HL-60 (cell line): ENCODE results near the gene HAGHL.

Experiments used
- DNase-seq, 2 experiments: peaks; one replicate each; pipeline ENCODE4 v3.0.0-alpha.2; 2010 to 2020; ENCODE audit warnings: low read depth in 1 of 2, low spot score in 1 of 2
- H3K27ac ChIP-seq: fragments of 250-450 bp; sonication (Bioruptor Pico); replicated peaks from 2 replicates; pipeline ENCODE4 v1.5.1; 2020; ENCODE audit warnings: mild to moderate bottlenecking, moderate library complexity
- H3K27me3 ChIP-seq: fragments of 250-450 bp; sonication (Bioruptor Pico); 2 replicates; pipeline ENCODE4 v1.5.1; 2021; ENCODE audit warnings: mild to moderate bottlenecking, moderate library complexity; ENCODE audit not compliant: insufficient read depth, poor library complexity, severe bottlenecking
- H3K4me3 ChIP-seq: replicated peaks from 2 replicates; pipeline ENCODE4 v1.5.1; 2011; ENCODE audit warnings: mild to moderate bottlenecking, control low read depth, low read length; ENCODE audit not compliant: insufficient read depth
- GABPA ChIP-seq: IDR thresholded peaks from 2 replicates; pipeline ENCODE4 v1.6.1; 2012; ENCODE audit warnings: low read depth
- POLR2AphosphoS5 ChIP-seq: IDR thresholded peaks from 2 replicates; pipeline ENCODE4 v1.6.1; 2012; ENCODE audit warnings: low read depth
- SPI1 ChIP-seq: IDR thresholded peaks from 2 replicates; pipeline ENCODE4 v1.6.1; 2012; ENCODE audit warnings: low read depth, mild to moderate bottlenecking, borderline replicate concordance
- TF ChIP-seq, protein P1 (sequence below): IDR thresholded peaks from 2 replicates; pipeline ENCODE4 v1.6.1; 2012; ENCODE audit warnings: low read depth; ENCODE audit not compliant: insufficient replicate concordance
- TF ChIP-seq, protein P2 (sequence below): IDR thresholded peaks from one replicate; pipeline ENCODE4 v1.5.1; 2011; ENCODE audit warnings: low read length, control low read depth, inconsistent platforms; ENCODE audit not compliant: insufficient read depth

The HAGHL gene

DNA sequence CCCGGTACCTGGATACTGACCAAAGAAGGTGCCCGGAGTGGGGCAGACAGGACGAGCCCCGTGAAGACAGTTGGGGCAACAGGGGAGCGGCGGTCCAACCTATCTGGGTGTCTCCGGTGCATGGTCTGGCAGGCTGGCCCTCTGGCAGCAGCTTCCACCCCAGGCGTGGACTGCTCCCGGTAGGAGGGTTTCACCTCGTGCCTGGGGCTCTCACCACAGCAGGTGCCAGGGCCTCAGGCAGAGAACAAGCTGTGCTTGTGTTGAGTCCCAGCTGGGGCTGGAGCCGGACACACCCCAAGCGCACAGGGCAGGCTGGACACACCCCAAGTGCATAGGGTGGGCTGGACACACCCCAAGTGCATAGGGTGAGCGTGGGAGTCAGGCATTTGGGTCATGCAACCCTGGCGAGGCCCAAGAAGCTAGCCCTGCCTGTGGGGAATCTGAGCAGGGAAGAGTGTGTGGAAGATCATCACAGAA lies 19.8 kb upstream of the HAGHL start:
- Histone ChIP-seq H3K27ac (no peak overlapping the region), H3K27me3 (peaks cover 65% of the 10 kb centered on the region), H3K4me3 (no peak overlapping the region)
- TF ChIP-seq POLR2AphosphoS5: no peak
- TF ChIP-seq SPI1: no peak
- TF ChIP-seq GABPA: no peak
- TF ChIP-seq, protein P1, sequence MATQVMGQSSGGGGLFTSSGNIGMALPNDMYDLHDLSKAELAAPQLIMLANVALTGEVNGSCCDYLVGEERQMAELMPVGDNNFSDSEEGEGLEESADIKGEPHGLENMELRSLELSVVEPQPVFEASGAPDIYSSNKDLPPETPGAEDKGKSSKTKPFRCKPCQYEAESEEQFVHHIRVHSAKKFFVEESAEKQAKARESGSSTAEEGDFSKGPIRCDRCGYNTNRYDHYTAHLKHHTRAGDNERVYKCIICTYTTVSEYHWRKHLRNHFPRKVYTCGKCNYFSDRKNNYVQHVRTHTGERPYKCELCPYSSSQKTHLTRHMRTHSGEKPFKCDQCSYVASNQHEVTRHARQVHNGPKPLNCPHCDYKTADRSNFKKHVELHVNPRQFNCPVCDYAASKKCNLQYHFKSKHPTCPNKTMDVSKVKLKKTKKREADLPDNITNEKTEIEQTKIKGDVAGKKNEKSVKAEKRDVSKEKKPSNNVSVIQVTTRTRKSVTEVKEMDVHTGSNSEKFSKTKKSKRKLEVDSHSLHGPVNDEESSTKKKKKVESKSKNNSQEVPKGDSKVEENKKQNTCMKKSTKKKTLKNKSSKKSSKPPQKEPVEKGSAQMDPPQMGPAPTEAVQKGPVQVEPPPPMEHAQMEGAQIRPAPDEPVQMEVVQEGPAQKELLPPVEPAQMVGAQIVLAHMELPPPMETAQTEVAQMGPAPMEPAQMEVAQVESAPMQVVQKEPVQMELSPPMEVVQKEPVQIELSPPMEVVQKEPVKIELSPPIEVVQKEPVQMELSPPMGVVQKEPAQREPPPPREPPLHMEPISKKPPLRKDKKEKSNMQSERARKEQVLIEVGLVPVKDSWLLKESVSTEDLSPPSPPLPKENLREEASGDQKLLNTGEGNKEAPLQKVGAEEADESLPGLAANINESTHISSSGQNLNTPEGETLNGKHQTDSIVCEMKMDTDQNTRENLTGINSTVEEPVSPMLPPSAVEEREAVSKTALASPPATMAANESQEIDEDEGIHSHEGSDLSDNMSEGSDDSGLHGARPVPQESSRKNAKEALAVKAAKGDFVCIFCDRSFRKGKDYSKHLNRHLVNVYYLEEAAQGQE: no peak
- TF ChIP-seq, protein P2, sequence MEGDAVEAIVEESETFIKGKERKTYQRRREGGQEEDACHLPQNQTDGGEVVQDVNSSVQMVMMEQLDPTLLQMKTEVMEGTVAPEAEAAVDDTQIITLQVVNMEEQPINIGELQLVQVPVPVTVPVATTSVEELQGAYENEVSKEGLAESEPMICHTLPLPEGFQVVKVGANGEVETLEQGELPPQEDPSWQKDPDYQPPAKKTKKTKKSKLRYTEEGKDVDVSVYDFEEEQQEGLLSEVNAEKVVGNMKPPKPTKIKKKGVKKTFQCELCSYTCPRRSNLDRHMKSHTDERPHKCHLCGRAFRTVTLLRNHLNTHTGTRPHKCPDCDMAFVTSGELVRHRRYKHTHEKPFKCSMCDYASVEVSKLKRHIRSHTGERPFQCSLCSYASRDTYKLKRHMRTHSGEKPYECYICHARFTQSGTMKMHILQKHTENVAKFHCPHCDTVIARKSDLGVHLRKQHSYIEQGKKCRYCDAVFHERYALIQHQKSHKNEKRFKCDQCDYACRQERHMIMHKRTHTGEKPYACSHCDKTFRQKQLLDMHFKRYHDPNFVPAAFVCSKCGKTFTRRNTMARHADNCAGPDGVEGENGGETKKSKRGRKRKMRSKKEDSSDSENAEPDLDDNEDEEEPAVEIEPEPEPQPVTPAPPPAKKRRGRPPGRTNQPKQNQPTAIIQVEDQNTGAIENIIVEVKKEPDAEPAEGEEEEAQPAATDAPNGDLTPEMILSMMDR: no peak
- no peak for DNase-seq

DNA sequence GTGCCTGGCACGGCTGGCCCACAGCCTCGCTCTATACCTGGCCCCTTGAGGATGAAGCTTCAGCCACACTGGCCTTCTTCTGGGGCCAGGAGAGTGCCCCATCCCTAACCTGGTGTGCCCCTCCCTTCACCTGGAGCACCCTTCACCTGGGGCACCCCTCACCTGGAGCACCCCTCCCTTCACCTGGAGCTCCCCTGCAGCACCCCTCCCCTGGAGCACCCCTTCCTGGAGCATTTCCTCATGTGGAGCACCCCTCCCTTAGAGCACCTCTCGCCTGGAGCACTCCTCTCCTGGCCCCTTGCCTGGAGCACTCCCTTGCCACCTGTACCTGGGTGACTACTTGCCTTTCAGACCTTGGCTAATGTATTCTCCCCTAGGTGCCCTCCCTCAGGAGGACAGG lies 18.9 kb upstream of the HAGHL start:
- TF ChIP-seq, protein P2: no peak
- TF ChIP-seq, protein P1: no peak
- TF ChIP-seq POLR2AphosphoS5: no peak
- no peak for TF ChIP-seq SPI1
- no peak for TF ChIP-seq GABPA
- Histone ChIP-seq H3K4me3 (no peak overlapping the region), H3K27ac (no peak overlapping the region), H3K27me3 (peaks cover 61% of the 10 kb centered on the region)
- DNase-seq: no peak

DNA sequence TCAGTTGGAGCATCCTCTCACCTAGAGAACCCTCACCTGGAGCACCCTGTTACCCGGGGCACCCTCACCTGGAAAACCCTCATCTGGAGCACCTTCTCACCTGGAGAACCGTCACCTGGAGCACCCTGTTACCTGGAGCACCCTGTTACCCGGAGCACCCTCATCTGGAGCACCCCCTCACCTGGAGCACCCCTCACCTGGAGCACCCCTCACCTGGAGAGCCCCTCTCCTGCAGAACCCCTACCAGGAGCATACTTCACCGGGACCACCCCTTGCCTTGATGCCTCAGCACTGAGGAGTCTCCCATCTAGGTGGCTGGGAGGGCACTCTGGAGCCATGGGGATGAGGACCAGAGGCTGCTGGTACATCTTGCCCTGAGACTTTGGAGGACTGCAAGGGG lies 17.9 kb upstream of the HAGHL start:
- peaks cover 51% of the 10 kb centered on the region for H3K27me3 ChIP-seq
- H3K4me3 ChIP-seq: no peak overlapping the region
- DNase-seq: no peak
- H3K27ac ChIP-seq: no peak overlapping the region
- TF ChIP-seq POLR2AphosphoS5: no peak
- TF ChIP-seq, protein P2: no peak
- TF ChIP-seq, protein P1: no peak
- no peak for TF ChIP-seq SPI1
- TF ChIP-seq GABPA: no peak
